Mesothelial cell of epicardium (in vitro differentiated cells): Measurements from ENCODE around the gene PGGHG. TPM values are rescaled to one million over a fixed set of nuclear protein-coding genes. Genes with fewer than 3 reads are reported as not detected.
A peak's percentile ranks its signal among the peaks of the same experiment; 100 is the strongest.
"Not testable (repeated sequence)": the region's sequence is repeated elsewhere in the genome, so short reads cannot be mapped to it uniquely, and the experiment has no call there.

Experiments used
- DNase-seq, 2 experiments: peaks; one replicate each; pipeline ENCODE4 v3.0.0; 2021; ENCODE audit warnings: low spot score in 2 of 2; ENCODE audit not compliant: unreplicated experiment in 2 of 2
- H3K27ac Mint-ChIP-seq: 2 replicates; pipeline ENCODE4 v1.8.0; 2021; ENCODE audit warnings: mixed read lengths
- H3K27me3 Mint-ChIP-seq: 2 replicates; pipeline ENCODE4 v1.8.0; 2021; ENCODE audit warnings: low read depth, mixed read lengths
- H3K36me3 Mint-ChIP-seq: 2 replicates; pipeline ENCODE4 v1.8.0; 2021; ENCODE audit warnings: mixed read lengths
- H3K4me1 Mint-ChIP-seq: 2 replicates; pipeline ENCODE4 v1.8.0; 2021; ENCODE audit warnings: mixed read lengths
- H3K4me3 Mint-ChIP-seq: 2 replicates; pipeline ENCODE4 v1.8.0; 2021; ENCODE audit warnings: mild to moderate bottlenecking, moderate library complexity, mixed read lengths
- H3K9me3 Mint-ChIP-seq: 2 replicates; pipeline ENCODE4 v1.8.0; 2021; ENCODE audit warnings: mixed read lengths
- CTCF ChIP-seq: fragments of 200-600 bp; sonication (generic); IDR thresholded peaks from one replicate; pipeline ENCODE4 v1.5.0; 2021; ENCODE audit warnings: antibody characterized with exemption; ENCODE audit not compliant: unreplicated experiment
- total RNA-seq: library from RNA; stranded (reverse); gene quantifications from 3 replicates; pipeline ENCODE4 v1.2.1, GENCODE V29; 2021

Gene PGGHG
- total RNA-seq, 1 donor from 2014 or later, result 103 TPM

GRCh38 chr11:259413-259812 is 29.5 kb upstream of the PGGHG start:
- no peak for TF ChIP-seq CTCF
- peaks cover 1% of the 10 kb centered on the region for H3K27me3 Mint-ChIP-seq
- H3K4me1 Mint-ChIP-seq, result no peaks in the 10 kb centered on the region

DNA sequence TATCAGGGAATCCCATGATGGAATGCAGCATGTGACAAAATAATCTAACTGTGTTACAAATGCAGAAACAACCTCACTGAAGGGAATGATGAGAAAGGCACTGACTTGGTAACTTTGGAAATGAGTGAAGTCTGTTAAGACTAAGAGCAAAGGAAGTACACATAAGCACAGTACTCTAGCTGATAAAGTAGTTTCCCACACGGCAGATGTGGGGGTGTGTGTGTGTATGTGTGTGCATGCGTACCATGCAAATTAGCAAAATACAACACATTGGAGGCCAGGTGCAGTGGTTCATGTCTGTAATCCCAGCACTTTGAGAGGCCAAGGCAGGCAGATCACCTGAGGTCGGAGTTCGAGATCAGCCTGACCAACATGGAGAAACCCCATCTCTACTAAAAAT is 27.3 kb upstream of the PGGHG start:
- H3K27me3 Mint-ChIP-seq, result peaks cover 1% of the 10 kb centered on the region
- no peaks in the 10 kb centered on the region for H3K36me3 Mint-ChIP-seq
- no peak overlapping the region for H3K27ac Mint-ChIP-seq
- no peak for TF ChIP-seq CTCF
- H3K9me3 Mint-ChIP-seq, result peaks cover 9% of the 10 kb centered on the region
- no peak for DNase-seq
- H3K4me3 Mint-ChIP-seq, result no peak overlapping the region
- H3K4me1 Mint-ChIP-seq, result no peaks in the 10 kb centered on the region

More at GRCh38 chr11:259413-259812, 29.5 kb upstream of the PGGHG start:
- H3K36me3 Mint-ChIP-seq, result no peaks in the 10 kb centered on the region
- no peak for DNase-seq
- H3K27ac Mint-ChIP-seq, result no peak overlapping the region
- no peak overlapping the region for H3K4me3 Mint-ChIP-seq
- H3K9me3 Mint-ChIP-seq, result peaks cover 8% of the 10 kb centered on the region

DNA sequence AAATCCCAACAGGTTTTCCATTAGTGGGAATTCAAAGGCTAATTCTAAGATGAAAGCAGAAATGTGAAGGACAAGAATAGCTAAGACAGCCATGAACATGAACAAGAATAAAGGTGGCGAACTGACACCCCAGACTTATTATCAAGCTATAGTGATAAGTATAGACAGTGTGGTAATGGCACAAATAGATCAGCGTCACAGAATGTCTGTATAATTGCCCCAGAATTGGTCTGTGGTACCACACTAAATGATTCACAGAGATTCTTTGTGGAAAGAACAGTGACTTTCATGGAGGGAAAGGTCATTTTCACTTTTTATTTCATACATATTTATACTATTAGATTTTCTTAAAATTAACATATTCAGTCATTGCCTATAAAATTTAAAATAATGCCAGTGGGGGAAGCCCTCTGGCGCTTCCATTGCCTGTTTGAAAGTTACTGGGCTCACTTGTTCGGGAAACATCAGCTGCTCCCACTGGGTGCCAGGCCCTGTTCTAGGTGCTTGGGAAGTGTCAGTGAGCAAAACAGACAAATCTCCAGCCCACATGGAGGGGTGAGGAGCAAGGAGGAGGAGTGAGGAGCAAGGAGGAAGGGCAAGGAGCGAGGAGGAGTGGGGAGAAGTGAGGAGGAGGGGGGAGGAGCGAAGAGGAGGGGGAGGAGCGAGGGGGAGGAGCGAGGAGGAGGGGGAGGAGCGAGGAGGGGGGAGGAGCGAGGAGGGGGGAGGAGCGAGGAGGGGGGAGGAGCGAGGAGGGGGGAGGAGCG is 22.1 kb upstream of the PGGHG start:
- no peak for DNase-seq

GRCh38 chr11:267491-267994 is 21.4 kb upstream of the PGGHG start:
- DNase-seq, result no peak
- H3K4me3 Mint-ChIP-seq, result no peak overlapping the region
- no peaks in the 10 kb centered on the region for H3K36me3 Mint-ChIP-seq
- H3K27me3 Mint-ChIP-seq, result peaks cover 12% of the 10 kb centered on the region
- peaks cover 3% of the 10 kb centered on the region for H3K9me3 Mint-ChIP-seq
- H3K27ac Mint-ChIP-seq, result no peak overlapping the region
- no peak for TF ChIP-seq CTCF
- H3K4me1 Mint-ChIP-seq, result peaks cover 4% of the 10 kb centered on the region

More for the DNA sequence above, 22.1 kb upstream of the PGGHG start:
- H3K27me3 Mint-ChIP-seq, result peaks cover 11% of the 10 kb centered on the region
- H3K4me3 Mint-ChIP-seq, result peak overlapping the region; percentile 31
- TF ChIP-seq CTCF, result no peak
- H3K4me1 Mint-ChIP-seq, result peaks cover 4% of the 10 kb centered on the region
- H3K27ac Mint-ChIP-seq, result no peak overlapping the region
- H3K9me3 Mint-ChIP-seq, result peaks cover 3% of the 10 kb centered on the region
- H3K36me3 Mint-ChIP-seq, result no peaks in the 10 kb centered on the region

DNA sequence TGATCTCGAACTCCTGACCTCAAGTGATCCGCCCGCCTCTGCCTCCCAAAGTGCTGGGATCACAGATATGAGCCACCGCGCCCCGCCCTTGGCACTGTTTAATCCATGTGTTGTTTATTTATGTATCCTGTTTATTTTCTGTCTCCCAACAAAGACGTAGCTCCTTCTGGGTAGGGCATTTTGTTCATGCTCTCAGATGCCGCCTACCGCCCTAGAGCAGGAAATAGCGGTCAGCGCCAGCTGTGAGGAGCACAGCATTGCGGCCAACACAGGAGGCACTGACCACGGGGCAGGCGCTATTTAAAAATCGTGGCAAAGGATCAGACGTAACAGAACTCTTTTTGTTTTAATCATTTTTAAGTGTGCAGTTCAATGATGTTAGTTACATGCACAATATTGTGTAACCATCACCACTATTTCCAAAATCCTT is 20.2 kb upstream of the PGGHG start:
- not testable (repeated sequence) for H3K9me3 Mint-ChIP-seq, DNase-seq, H3K4me1 Mint-ChIP-seq, H3K36me3 Mint-ChIP-seq, H3K27ac Mint-ChIP-seq
- Mint-ChIP-seq H3K27me3 (peaks cover 17% of the 10 kb centered on the region), H3K4me3 (peak overlapping the region; percentile 41)

DNA sequence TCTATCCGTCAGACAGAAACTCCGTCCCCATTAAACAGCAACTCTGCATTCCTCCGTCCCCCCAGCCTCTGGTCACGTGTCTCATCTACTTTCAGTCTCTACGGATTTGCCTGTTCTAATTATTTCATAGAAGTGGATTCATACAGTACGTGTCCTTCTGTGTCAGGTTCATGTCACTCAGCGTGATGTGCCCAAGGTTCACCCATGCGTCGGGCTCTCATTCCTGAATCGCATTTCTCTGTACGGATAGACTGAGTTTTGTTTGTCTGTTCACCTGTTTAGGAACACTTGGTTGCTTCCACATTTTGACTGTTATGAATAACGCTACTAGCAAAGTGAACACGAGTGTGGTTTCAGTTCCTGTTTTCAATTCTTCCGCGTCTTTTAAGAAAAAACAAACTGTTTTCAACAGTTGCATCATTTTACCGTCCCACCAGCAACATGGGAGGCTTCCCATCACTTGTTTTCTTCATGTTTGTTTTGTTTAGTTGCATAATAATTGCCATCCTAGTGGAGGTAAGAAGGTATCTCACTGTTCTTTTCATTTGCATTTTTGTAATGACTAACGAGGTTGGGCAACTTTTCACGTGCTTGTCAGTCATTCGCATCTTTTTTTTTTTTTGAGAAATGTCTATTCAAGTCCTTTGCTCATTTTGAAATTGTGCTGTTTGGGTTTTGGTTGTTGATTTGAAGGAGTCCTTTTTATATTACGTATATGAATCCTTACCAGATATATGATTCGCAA is 19.6 kb upstream of the PGGHG start:
- no peak for DNase-seq
- Mint-ChIP-seq H3K27ac (no peak overlapping the region), H3K36me3 (no peaks in the 10 kb centered on the region), H3K9me3 (peaks cover 3% of the 10 kb centered on the region), H3K4me3 (peak overlapping the region; percentile 41), H3K27me3 (peaks cover 20% of the 10 kb centered on the region), H3K4me1 (peaks cover 4% of the 10 kb centered on the region)
- TF ChIP-seq CTCF, result no peak
